Central memory CD4-positive, alpha-beta T cell (primary cell): ENCODE data around the gene TCEAL2.
"Not testable (repeated sequence)": the region's sequence is repeated elsewhere in the genome, so short reads cannot be mapped to it uniquely, and the experiment has no call there.

ENCODE experiments used
- DNase-seq: peaks from one replicate; pipeline ENCODE4 v3.0.0; 2022
- total RNA-seq, 3 experiments: gene quantifications; one replicate each; lab custom pipeline; 2026; lab: John Stamatoyannopoulos, UW

TCEAL2 gene
- total RNA-seq, result 0.21 to 3.3 (median 1.1) reads per million in 3 experiments

GRCh38 chrX:102125436-102125835 is at the start of gene TCEAL2:
Gene TCEAL2, plus strand, starts transcription at chrX:102125679. Its CDS starts 1,152 bp downstream, at chrX:102126831.
- peak; percentile 3 for DNase-seq

- no peak for DNase-seq
Measured at GRCh38 chrX:102077426-102077825, 48.1 kb upstream of the TCEAL2 start.

GRCh38 chrX:102085706-102086105 is 39.8 kb upstream of the TCEAL2 start:
- no peak for DNase-seq

- no peak for DNase-seq
Measured at GRCh38 chrX:102113367-102113766, 12.1 kb upstream of the TCEAL2 start.

GRCh38 chrX:102115748-102116147 is 9.7 kb upstream of the TCEAL2 start:
- no peak for DNase-seq

- DNase-seq, result not testable (repeated sequence)
Measured at GRCh38 chrX:102125014-102125413, 465 bp upstream of the TCEAL2 start.

GRCh38 chrX:102126080-102126818 is 770 bp downstream of the TCEAL2 start:
- not testable (repeated sequence) for DNase-seq

- no peak for DNase-seq
Measured at GRCh38 chrX:102126863-102127262, 1.4 kb downstream of the TCEAL2 start.

GRCh38 chrX:102129473-102129872 is 4.0 kb downstream of the TCEAL2 start:
- DNase-seq, result no peak

GRCh38 chrX:102138064-102138463 is 12.6 kb downstream of the TCEAL2 start:
- no peak for DNase-seq

- DNase-seq, result not testable (repeated sequence)
Measured at GRCh38 chrX:102140876-102141275, 15.4 kb downstream of the TCEAL2 start.

GRCh38 chrX:102141631-102142030 is 16.2 kb downstream of the TCEAL2 start:
- DNase-seq, result not testable (repeated sequence)

GRCh38 chrX:102142274-102142673 is 16.8 kb downstream of the TCEAL2 start, which contains the start of gene TCEAL6:
Gene TCEAL6, minus strand, starts transcription at chrX:102142481.
- not testable (repeated sequence) for DNase-seq

- peak; percentile 7 for DNase-seq
Measured at GRCh38 chrX:102154218-102154860, 28.9 kb downstream of the TCEAL2 start.

- peak; percentile 30 for DNase-seq
Measured at GRCh38 chrX:102154900-102155805, 29.7 kb downstream of the TCEAL2 start.

- DNase-seq, result peak; percentile 65
Measured at GRCh38 chrX:102155806-102156179, 30.3 kb downstream of the TCEAL2 start, which contains the start of gene BEX5. Gene BEX5, minus strand, starts transcription at chrX:102155977. Its CDS starts 1,712 bp downstream, at chrX:102154265.
